NCI-H187 treated with DMSO at 0.1 percent for 48 hours (cell line): ENCODE data around the gene ZSWIM3.
A peak's percentile ranks its signal among the peaks of the same experiment; 100 is the strongest.

ENCODE experiments used
- DNase-seq: peaks from one replicate; lab custom pipeline; 2025; lab: John Stamatoyannopoulos, UW

Gene ZSWIM3

GRCh38 chr20:45910670-45911485, 53.5 kb downstream of the ZSWIM3 start:
- peak; percentile 57 for DNase-seq

- DNase-seq: no peak
Observed at GRCh38 chr20:45911486-45912343, 54.3 kb downstream of the ZSWIM3 start, which contains the start of gene PLTP. Gene PLTP, minus strand, starts transcription at chr20:45912155. Its CDS starts 703 bp downstream, at chr20:45911452.

- DNase-seq: no peak
Observed at GRCh38 chr20:45912344-45912682, 54.9 kb downstream of the ZSWIM3 start.

- DNase-seq: no peak
Observed at GRCh38 chr20:45913116-45913515, 55.7 kb downstream of the ZSWIM3 start.

GRCh38 chr20:45917790-45918141, 60.4 kb downstream of the ZSWIM3 start:
- DNase-seq: no peak

- DNase-seq: no peak
Observed at GRCh38 chr20:45918182-45918737, 60.8 kb downstream of the ZSWIM3 start.

- DNase-seq: no peak
Observed at GRCh38 chr20:45918779-45919537, 61.5 kb downstream of the ZSWIM3 start.

- DNase-seq: no peak
Observed at GRCh38 chr20:45919542-45920399, 62.4 kb downstream of the ZSWIM3 start.

GRCh38 chr20:45920462-45921336, 63.3 kb downstream of the ZSWIM3 start:
- no peak for DNase-seq

- no peak for DNase-seq
Observed at GRCh38 chr20:45921337-45922189, 64.1 kb downstream of the ZSWIM3 start.

- DNase-seq: no peak
Observed at GRCh38 chr20:45924391-45925261, 67.2 kb downstream of the ZSWIM3 start.

- no peak for DNase-seq
Observed at GRCh38 chr20:45925821-45926506, 68.5 kb downstream of the ZSWIM3 start.

GRCh38 chr20:45926731-45927070, 69.3 kb downstream of the ZSWIM3 start:
- DNase-seq: no peak

- DNase-seq: no peak
Observed at GRCh38 chr20:45927071-45927878, 69.9 kb downstream of the ZSWIM3 start.
